ENCODE measurements around the gene SLITRK5.

The SLITRK5 gene

GRCh38 chr13:87671031-87671752 lies at the start of gene SLITRK5:
Gene SLITRK5, plus strand, starts transcription at chr13:87671371. Its CDS starts 4,018 bp downstream, at chr13:87675389.
- Histone ChIP-seq H3K9ac (ENCODE audit: low read length) (peak within 1 kb of the TSS; percentile 4), H3K9me3 (ENCODE audit: control insufficient read depth, low read length) (no peaks in the 10 kb centered on the region), H3K27me3 (replicated peaks; ENCODE audit: control insufficient read depth, insufficient read depth, low read length) (peaks cover 26% of the 10 kb centered on the region), H3K4me1 (ENCODE audit: control insufficient read depth, insufficient read depth, low read length) (peaks cover 5% of the 10 kb centered on the region), H3K36me3 (ENCODE audit: control insufficient read depth, insufficient read depth, low read length, severe bottlenecking) (no peaks in the 10 kb centered on the region), H3K4me3 (ENCODE audit: low read length) (peak within 1 kb of the TSS; percentile 74)
- DNase-seq (ENCODE audit: low read depth), result peak; percentile 81

GRCh38 chr13:87622971-87623370 lies 48.2 kb upstream of the SLITRK5 start:
- Histone ChIP-seq H3K4me3 (ENCODE audit: low read length) (no peak overlapping the region), H3K4me1 (ENCODE audit: control insufficient read depth, insufficient read depth, low read length) (no peaks in the 10 kb centered on the region), H3K27me3 (replicated peaks; ENCODE audit: control insufficient read depth, insufficient read depth, low read length) (no peaks in the 10 kb centered on the region), H3K9me3 (ENCODE audit: control insufficient read depth, low read length) (no peaks in the 10 kb centered on the region), H3K9ac (ENCODE audit: low read length) (no peak overlapping the region), H3K36me3 (ENCODE audit: control insufficient read depth, insufficient read depth, low read length, severe bottlenecking) (no peaks in the 10 kb centered on the region)
- no peak for DNase-seq (ENCODE audit: low read depth)

GRCh38 chr13:87656306-87656705 lies 14.9 kb upstream of the SLITRK5 start:
- no peaks in the 10 kb centered on the region for H3K9me3 ChIP-seq (ENCODE audit: control insufficient read depth, low read length)
- H3K4me1 ChIP-seq (ENCODE audit: control insufficient read depth, insufficient read depth, low read length), result no peaks in the 10 kb centered on the region
- no peak overlapping the region for H3K9ac ChIP-seq (ENCODE audit: low read length)
- H3K4me3 ChIP-seq (ENCODE audit: low read length), result no peak overlapping the region
- no peaks in the 10 kb centered on the region for H3K36me3 ChIP-seq (ENCODE audit: control insufficient read depth, insufficient read depth, low read length, severe bottlenecking)
- DNase-seq (ENCODE audit: low read depth), result no peak
- H3K27me3 ChIP-seq (replicated peaks; ENCODE audit: control insufficient read depth, insufficient read depth, low read length), result no peaks in the 10 kb centered on the region

- no peaks in the 10 kb centered on the region for H3K36me3 ChIP-seq (ENCODE audit: control insufficient read depth, insufficient read depth, low read length, severe bottlenecking)
- H3K27me3 ChIP-seq (replicated peaks; ENCODE audit: control insufficient read depth, insufficient read depth, low read length), result no peaks in the 10 kb centered on the region
- H3K4me3 ChIP-seq (ENCODE audit: low read length), result no peak overlapping the region
- H3K4me1 ChIP-seq (ENCODE audit: control insufficient read depth, insufficient read depth, low read length), result no peaks in the 10 kb centered on the region
- H3K9me3 ChIP-seq (ENCODE audit: control insufficient read depth, low read length), result no peaks in the 10 kb centered on the region
- no peak for DNase-seq (ENCODE audit: low read depth)
- H3K9ac ChIP-seq (ENCODE audit: low read length), result no peak overlapping the region
Observed at GRCh38 chr13:87661471-87661870, 9.7 kb upstream of the SLITRK5 start.

GRCh38 chr13:87666831-87667230 lies 4.3 kb upstream of the SLITRK5 start:
- Histone ChIP-seq H3K9me3 (ENCODE audit: control insufficient read depth, low read length) (no peaks in the 10 kb centered on the region), H3K9ac (ENCODE audit: low read length) (no peak overlapping the region), H3K4me1 (ENCODE audit: control insufficient read depth, insufficient read depth, low read length) (peaks cover 5% of the 10 kb centered on the region), H3K36me3 (ENCODE audit: control insufficient read depth, insufficient read depth, low read length, severe bottlenecking) (no peaks in the 10 kb centered on the region), H3K4me3 (ENCODE audit: low read length) (no peak overlapping the region), H3K27me3 (replicated peaks; ENCODE audit: control insufficient read depth, insufficient read depth, low read length) (no peaks in the 10 kb centered on the region)
- no peak for DNase-seq (ENCODE audit: low read depth)

GRCh38 chr13:87667686-87668085 lies 3.5 kb upstream of the SLITRK5 start:
- Histone ChIP-seq H3K4me1 (ENCODE audit: control insufficient read depth, insufficient read depth, low read length) (peaks cover 5% of the 10 kb centered on the region), H3K36me3 (ENCODE audit: control insufficient read depth, insufficient read depth, low read length, severe bottlenecking) (no peaks in the 10 kb centered on the region), H3K27me3 (replicated peaks; ENCODE audit: control insufficient read depth, insufficient read depth, low read length) (no peaks in the 10 kb centered on the region), H3K4me3 (ENCODE audit: low read length) (no peak overlapping the region), H3K9me3 (ENCODE audit: control insufficient read depth, low read length) (no peaks in the 10 kb centered on the region), H3K9ac (ENCODE audit: low read length) (no peak overlapping the region)
- no peak for DNase-seq (ENCODE audit: low read depth)

- Histone ChIP-seq H3K36me3 (ENCODE audit: control insufficient read depth, insufficient read depth, low read length, severe bottlenecking) (no peaks in the 10 kb centered on the region), H3K27me3 (replicated peaks; ENCODE audit: control insufficient read depth, insufficient read depth, low read length) (peaks cover 11% of the 10 kb centered on the region), H3K4me1 (ENCODE audit: control insufficient read depth, insufficient read depth, low read length) (peaks cover 5% of the 10 kb centered on the region), H3K4me3 (ENCODE audit: low read length) (no peak overlapping the region), H3K9me3 (ENCODE audit: control insufficient read depth, low read length) (no peaks in the 10 kb centered on the region), H3K9ac (ENCODE audit: low read length) (no peak overlapping the region)
- DNase-seq (ENCODE audit: low read depth), result peak; percentile 15
Observed at GRCh38 chr13:87669379-87669978, 1.7 kb upstream of the SLITRK5 start.

GRCh38 chr13:87671753-87672605 lies 808 bp downstream of the SLITRK5 start:
- Histone ChIP-seq H3K27me3 (replicated peaks; ENCODE audit: control insufficient read depth, insufficient read depth, low read length) (peaks cover 34% of the 10 kb centered on the region), H3K9ac (ENCODE audit: low read length) (no peak overlapping the region)
- peak; percentile 8 for DNase-seq (ENCODE audit: low read depth)

GRCh38 chr13:87674247-87674738 lies 3.1 kb downstream of the SLITRK5 start:
- Histone ChIP-seq H3K4me3 (ENCODE audit: low read length) (no peak overlapping the region), H3K4me1 (ENCODE audit: control insufficient read depth, insufficient read depth, low read length) (peaks cover 9% of the 10 kb centered on the region), H3K27me3 (replicated peaks; ENCODE audit: control insufficient read depth, insufficient read depth, low read length) (peaks cover 43% of the 10 kb centered on the region), H3K9me3 (ENCODE audit: control insufficient read depth, low read length) (no peaks in the 10 kb centered on the region), H3K36me3 (ENCODE audit: control insufficient read depth, insufficient read depth, low read length, severe bottlenecking) (no peaks in the 10 kb centered on the region), H3K9ac (ENCODE audit: low read length) (no peak overlapping the region)
- no peak for DNase-seq (ENCODE audit: low read depth)

More at GRCh38 chr13:87671753-87672605, 808 bp downstream of the SLITRK5 start:
- Histone ChIP-seq H3K36me3 (ENCODE audit: control insufficient read depth, insufficient read depth, low read length, severe bottlenecking) (no peaks in the 10 kb centered on the region), H3K4me3 (ENCODE audit: low read length) (peak overlapping the region; percentile 74), H3K9me3 (ENCODE audit: control insufficient read depth, low read length) (no peaks in the 10 kb centered on the region), H3K4me1 (ENCODE audit: control insufficient read depth, insufficient read depth, low read length) (peaks cover 5% of the 10 kb centered on the region)

- DNase-seq (ENCODE audit: low read depth), result no peak
- Histone ChIP-seq H3K9me3 (ENCODE audit: control insufficient read depth, low read length) (no peaks in the 10 kb centered on the region), H3K4me3 (ENCODE audit: low read length) (no peak overlapping the region), H3K4me1 (ENCODE audit: control insufficient read depth, insufficient read depth, low read length) (peaks cover 5% of the 10 kb centered on the region), H3K36me3 (ENCODE audit: control insufficient read depth, insufficient read depth, low read length, severe bottlenecking) (no peaks in the 10 kb centered on the region), H3K9ac (ENCODE audit: low read length) (no peak overlapping the region), H3K27me3 (replicated peaks; ENCODE audit: control insufficient read depth, insufficient read depth, low read length) (peaks cover 43% of the 10 kb centered on the region)
Observed at GRCh38 chr13:87675851-87676250, 4.7 kb downstream of the SLITRK5 start.
